ENCODE data around the gene ZNF318. TPM values are rescaled to one million over a fixed set of nuclear protein-coding genes. Genes with fewer than 3 reads are reported as not detected.
A peak's percentile ranks its signal among the peaks of the same experiment; 100 is the strongest.

The ZNF318 gene, protein sequence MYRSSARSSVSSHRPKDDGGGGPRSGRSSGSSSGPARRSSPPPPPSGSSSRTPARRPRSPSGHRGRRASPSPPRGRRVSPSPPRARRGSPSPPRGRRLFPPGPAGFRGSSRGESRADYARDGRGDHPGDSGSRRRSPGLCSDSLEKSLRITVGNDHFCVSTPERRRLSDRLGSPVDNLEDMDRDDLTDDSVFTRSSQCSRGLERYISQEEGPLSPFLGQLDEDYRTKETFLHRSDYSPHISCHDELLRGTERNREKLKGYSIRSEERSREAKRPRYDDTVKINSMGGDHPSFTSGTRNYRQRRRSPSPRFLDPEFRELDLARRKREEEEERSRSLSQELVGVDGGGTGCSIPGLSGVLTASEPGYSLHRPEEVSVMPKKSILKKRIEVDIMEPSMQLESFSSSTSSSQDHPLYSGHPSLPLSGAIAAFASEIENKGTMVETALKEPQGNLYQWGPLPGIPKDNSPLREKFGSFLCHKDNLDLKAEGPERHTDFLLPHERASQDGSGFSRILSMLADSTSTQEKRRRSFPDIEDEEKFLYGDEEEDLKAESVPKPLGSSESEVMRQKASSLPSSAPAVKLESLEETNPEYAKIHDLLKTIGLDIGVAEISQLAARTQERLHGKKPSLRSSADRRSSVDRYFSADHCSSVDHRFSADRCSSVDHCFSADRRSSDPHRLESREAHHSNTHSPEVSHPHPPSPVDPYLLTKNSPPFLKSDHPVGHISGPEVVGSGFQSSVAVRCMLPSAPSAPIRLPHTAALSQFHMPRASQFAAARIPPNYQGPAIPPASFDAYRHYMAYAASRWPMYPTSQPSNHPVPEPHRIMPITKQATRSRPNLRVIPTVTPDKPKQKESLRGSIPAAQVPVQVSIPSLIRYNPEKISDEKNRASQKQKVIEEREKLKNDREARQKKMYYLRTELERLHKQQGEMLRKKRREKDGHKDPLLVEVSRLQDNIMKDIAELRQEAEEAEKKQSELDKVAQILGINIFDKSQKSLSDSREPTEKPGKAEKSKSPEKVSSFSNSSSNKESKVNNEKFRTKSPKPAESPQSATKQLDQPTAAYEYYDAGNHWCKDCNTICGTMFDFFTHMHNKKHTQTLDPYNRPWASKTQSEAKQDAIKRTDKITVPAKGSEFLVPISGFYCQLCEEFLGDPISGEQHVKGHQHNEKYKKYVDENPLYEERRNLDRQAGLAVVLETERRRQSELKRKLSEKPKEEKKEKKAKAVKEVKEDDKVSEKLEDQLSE (N-terminal part only)
- total RNA-seq (13.0 and 13.6 TPM in 2 replicates), polyA plus RNA-seq (7.1 and 7.8 TPM in 2 replicates), polyA minus RNA-seq (19.9 and 25.1 TPM in 2 replicates), Bru-seq, nascent RNA (percentile 56 among the genes with signal in this experiment), BruChase-seq, experiment 1, labeled RNA remaining after a 6-hour chase (percentile 73 among the genes with signal in this experiment), BruChase-seq, experiment 2, labeled RNA remaining after a 2-hour chase (percentile 69 among the genes with signal in this experiment)
- polyA plus RNA-seq (2011; cell fraction: cytosol; rRNA removed), result 6.1 and 6.7 TPM in 2 replicates
- polyA plus RNA-seq (2011; cell fraction: nucleus; rRNA removed), result 15.4 and 17.4 TPM in 2 replicates
- polyA plus RNA-seq (2012), result 6.5 and 8.4 TPM in 2 replicates
- polyA minus RNA-seq (2011; cell fraction: cytosol; rRNA and poly(A)+ RNA removed), result 18.8 TPM
- 6.9 and 11.5 TPM in 2 replicates for polyA minus RNA-seq (2011; cell fraction: nucleus; rRNA and poly(A)+ RNA removed)
- long read RNA-seq, partial matches to known transcripts, result 3 of 7 reads
- long read RNA-seq, other reads (novel, unspliced or antisense), result 4 of 7 reads

DNA sequence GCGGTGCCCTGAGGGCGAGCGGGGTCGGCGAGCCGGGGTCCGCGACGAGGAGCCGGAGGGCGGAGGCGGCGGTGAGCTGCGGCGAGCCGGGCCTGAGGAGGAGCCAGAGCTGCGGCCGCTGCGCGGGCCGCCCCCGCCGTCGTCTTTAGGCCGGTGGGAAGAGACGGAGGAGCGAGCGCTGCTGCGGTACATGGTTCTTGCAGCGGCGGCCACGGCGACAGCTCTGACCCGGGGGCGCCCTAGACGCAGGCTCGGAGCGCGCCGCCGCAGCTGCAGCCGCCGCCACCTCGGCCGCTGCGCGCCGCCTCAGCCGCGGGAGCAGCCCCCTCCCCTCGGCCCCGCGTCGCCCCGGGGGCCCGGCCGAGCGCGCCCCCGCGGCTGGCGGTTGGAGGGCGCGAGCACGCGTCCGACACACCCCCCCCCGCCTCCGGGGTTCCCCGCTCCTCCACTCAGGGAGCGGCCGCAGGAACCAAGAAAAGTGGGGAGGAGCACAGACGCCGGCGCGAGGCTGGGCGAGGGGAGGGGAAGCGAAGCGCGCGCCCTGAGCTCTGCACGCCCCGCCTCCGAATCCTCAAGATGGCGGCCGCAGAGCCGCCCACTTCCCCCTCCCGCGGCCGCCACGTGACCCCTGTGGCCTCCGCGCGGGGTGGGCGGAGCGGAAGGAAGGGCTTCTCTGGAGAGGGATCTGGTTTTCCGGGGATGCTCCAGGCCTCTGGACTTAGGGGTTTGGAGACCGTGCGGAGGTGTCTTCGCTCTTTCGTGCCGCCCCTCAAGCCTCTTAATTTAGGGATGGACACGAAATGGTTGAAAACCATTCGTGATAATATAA lies at the start of gene ZNF318:
ZNF318 (minus strand) TSS at position 474 of the 829 bp plus-strand sequence; CDS start at position 192, 282 bp downstream.
- peak; percentile 93 for FAIRE-seq
- Histone ChIP-seq H3K4me1 (ENCODE audit: control insufficient read depth, extremely low read depth, insufficient read depth, low read length) (peaks cover 8% of the 10 kb centered on the region), H3K4me2 (ENCODE audit: insufficient read depth, low read length) (peak within 1 kb of the TSS; percentile 87), H2AFZ (ENCODE audit: low read depth, low read length) (peak within 1 kb of the TSS; percentile 94), H3K9me3 (replicated peaks; ENCODE audit: control insufficient read depth, insufficient read depth, low read length) (no peaks in the 10 kb centered on the region), H3K9ac (replicated peaks; ENCODE audit: extremely low read depth, insufficient read depth, low read length) (peak within 1 kb of the TSS; percentile 34), H3K27me3 (ENCODE audit: control insufficient read depth in 2 of 2, insufficient read depth in 2 of 2, low read length in 2 of 2) (no peaks in the 10 kb centered on the region), H3K4me3 (replicated peaks in 1 of 3; ENCODE audit: insufficient read depth in 1 of 3, low read depth in 1 of 3, low read length in 3 of 3) (peak within 1 kb of the TSS; percentile 31 to 66 (median 63)), H3K36me3 (ENCODE audit: control insufficient read depth in 2 of 2, extremely low read depth in 1 of 2, insufficient read depth in 2 of 2, low read length in 2 of 2) (no peaks in the 10 kb centered on the region), H3K27ac (ENCODE audit: insufficient read depth, low read depth, low read length) (peak within 1 kb of the TSS; percentile 51), H4K20me1 (replicated peaks; ENCODE audit: control insufficient read depth, extremely low read depth, insufficient read depth, low read length) (no peaks in the 10 kb centered on the region), H3K79me2 (ENCODE audit: control insufficient read depth, insufficient read depth, low read length) (peaks cover 2% of the 10 kb centered on the region), H3K9me1 (replicated peaks; ENCODE audit: control insufficient read depth, extremely low read depth, insufficient read depth, low read length) (no peaks in the 10 kb centered on the region)
- peak; percentile 78 for TF ChIP-seq POLR2AphosphoS5 (IDR thresholded peaks at IDR 0.05; ENCODE audit: insufficient read depth, low read depth, low read length)
- TF ChIP-seq, protein P1, sequence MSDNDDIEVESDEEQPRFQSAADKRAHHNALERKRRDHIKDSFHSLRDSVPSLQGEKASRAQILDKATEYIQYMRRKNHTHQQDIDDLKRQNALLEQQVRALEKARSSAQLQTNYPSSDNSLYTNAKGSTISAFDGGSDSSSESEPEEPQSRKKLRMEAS (IDR thresholded peaks at IDR 0.05; ENCODE audit: insufficient read depth, insufficient read length), result peak; percentile 90
- no peak for TF ChIP-seq MYC (IDR thresholded peaks at IDR 0.05; ENCODE audit: low read depth, low read length)
- TF ChIP-seq POLR2A (IDR thresholded peaks at IDR 0.05; ENCODE audit: low read depth, low read length), result peak; percentile 73
- no peak for TF ChIP-seq FOS (IDR thresholded peaks at IDR 0.05; ENCODE audit: borderline replicate concordance, insufficient read depth, low read length)
- TF ChIP-seq GATA2 (IDR thresholded peaks at IDR 0.05; ENCODE audit: insufficient read depth, insufficient read length, low read depth, low read length), result no peak
- no peak for TF ChIP-seq JUN (IDR thresholded peaks at IDR 0.05; ENCODE audit: borderline replicate concordance, insufficient read depth, insufficient read length, low read depth)
- TF ChIP-seq, protein P2, sequence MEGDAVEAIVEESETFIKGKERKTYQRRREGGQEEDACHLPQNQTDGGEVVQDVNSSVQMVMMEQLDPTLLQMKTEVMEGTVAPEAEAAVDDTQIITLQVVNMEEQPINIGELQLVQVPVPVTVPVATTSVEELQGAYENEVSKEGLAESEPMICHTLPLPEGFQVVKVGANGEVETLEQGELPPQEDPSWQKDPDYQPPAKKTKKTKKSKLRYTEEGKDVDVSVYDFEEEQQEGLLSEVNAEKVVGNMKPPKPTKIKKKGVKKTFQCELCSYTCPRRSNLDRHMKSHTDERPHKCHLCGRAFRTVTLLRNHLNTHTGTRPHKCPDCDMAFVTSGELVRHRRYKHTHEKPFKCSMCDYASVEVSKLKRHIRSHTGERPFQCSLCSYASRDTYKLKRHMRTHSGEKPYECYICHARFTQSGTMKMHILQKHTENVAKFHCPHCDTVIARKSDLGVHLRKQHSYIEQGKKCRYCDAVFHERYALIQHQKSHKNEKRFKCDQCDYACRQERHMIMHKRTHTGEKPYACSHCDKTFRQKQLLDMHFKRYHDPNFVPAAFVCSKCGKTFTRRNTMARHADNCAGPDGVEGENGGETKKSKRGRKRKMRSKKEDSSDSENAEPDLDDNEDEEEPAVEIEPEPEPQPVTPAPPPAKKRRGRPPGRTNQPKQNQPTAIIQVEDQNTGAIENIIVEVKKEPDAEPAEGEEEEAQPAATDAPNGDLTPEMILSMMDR (IDR thresholded peaks at IDR 0.05; ENCODE audit: extremely low read depth in 1 of 2, insufficient read depth in 1 of 2, low read depth in 1 of 2, low read length in 2 of 2), result no peak
- TF ChIP-seq EZH2 (IDR thresholded peaks at IDR 0.05; ENCODE audit: borderline replicate concordance, low read depth, low read length, severe bottlenecking), result no peak
- CTCF ChIA-PET, result interaction anchor here (0.6 to 2.6 kb wide), 16 partner anchors 9 to 218 kb away, joined by 3 to 15 read pairs (median 3); partner anchors contain the start of genes CRIP3, DNPH1 and LRRC73
- intact Hi-C loops (cut with micrococcal nuclease), result loop anchor here (1.0 to 2.0 kb wide), 2 partner anchors 58 to 195 kb away; partner anchors contain the start of gene ABCC10
- peak; percentile 95 for DNase-seq (ENCODE audit: low read depth, low spot score)
- BruUV-seq (replicated peaks), result no TSS peak
- dilution Hi-C loops (cut with MboI; ENCODE audit: extremely low pct_ligation_motif_present, low sequenced_read_pairs), result no loop called here
- POLR2A ChIA-PET, result interaction anchor here (0.6 to 0.7 kb wide), 4 partner anchors 143 to 1190 kb away, joined by 3 to 5 read pairs (median 3); partner anchors contain the start of gene CUL7
